Activated CD8-positive, alpha-beta memory T cell treated with anti-CD3 and anti-CD28 coated beads for 36 hours (primary cell): ENCODE results near the gene TP73. TPM values are rescaled to one million over a fixed set of nuclear protein-coding genes. Genes with fewer than 3 reads are reported as not detected.
"Not testable (repeated sequence)": the region's sequence is repeated elsewhere in the genome, so short reads cannot be mapped to it uniquely, and the experiment has no call there.

Experiments
- CTCF ChIA-PET: fragments of 350-600 bp; sonication (Branson Sonifier 250); formaldehyde crosslinking; loops from one replicate; lab custom pipeline; 2021; ENCODE audit warnings: antibody characterized with exemption; lab: Charles Lee
- POLR2A ChIA-PET: fragments of 350-600 bp; sonication (Branson Sonifier 250); formaldehyde crosslinking; loops from one replicate; lab custom pipeline; 2021; ENCODE audit warnings: antibody characterized with exemption; lab: Charles Lee
- total RNA-seq, 2 experiments: library from RNA; stranded (reverse); gene quantifications; one replicate each; pipeline ENCODE4 v1.2.3, GENCODE V29; 2021

The TP73 gene
- total RNA-seq, 2 experiments from 2014 or later, result 0.84 to 0.95 TPM

GRCh38 chr1:3616861-3617260, 35.5 kb upstream of the TP73 start:
- CTCF ChIA-PET, result interaction anchor here (1.2 kb wide), 1 partner anchor 126 kb away, joined by 3 read pairs; no protein-coding TSS in a partner anchor
- POLR2A ChIA-PET, result no interaction called here

DNA sequence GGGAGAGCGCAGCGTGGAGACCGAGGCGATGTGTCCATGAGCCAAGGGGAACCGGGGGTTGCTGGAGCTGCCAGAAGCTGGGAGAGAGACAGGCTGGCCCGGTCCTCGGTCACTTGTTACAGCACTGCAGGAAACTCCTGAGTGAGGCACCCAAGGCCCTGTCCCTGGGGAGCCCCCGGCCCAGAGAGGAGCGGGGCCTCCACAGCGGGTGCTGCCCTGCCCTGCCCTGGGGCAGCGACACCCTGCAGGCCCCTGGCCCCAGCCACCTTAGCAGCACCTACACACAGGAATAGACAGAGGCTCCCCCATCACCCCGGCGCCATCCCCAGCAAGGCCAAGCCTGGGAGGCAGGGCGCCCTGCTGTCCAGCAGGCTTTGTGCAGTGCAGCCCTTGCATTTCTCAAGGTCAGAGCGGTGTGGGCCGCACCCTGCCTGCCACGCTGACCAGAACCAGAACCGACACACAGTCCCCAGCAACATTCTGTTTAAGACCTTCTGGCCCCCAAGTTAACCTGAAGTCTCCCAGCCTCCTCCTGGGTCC, 34.4 kb upstream of the TP73 start:
- ChIA-PET CTCF (interaction anchor here (1.2 kb wide), 1 partner anchor 127 kb away, joined by 3 read pairs; no protein-coding TSS in a partner anchor), POLR2A (no interaction called here)

- CTCF ChIA-PET, result interaction anchor here (0.7 to 6.4 kb wide), 20 partner anchors 8 to 181 kb away, joined by 3 to 45 read pairs (median 4); no protein-coding TSS in a partner anchor
- POLR2A ChIA-PET, result interaction anchor here (1.0 kb wide), 1 partner anchor 165 kb away, joined by 4 read pairs; no protein-coding TSS in a partner anchor
Observed at GRCh38 chr1:3618531-3618880, 33.8 kb upstream of the TP73 start.

DNA sequence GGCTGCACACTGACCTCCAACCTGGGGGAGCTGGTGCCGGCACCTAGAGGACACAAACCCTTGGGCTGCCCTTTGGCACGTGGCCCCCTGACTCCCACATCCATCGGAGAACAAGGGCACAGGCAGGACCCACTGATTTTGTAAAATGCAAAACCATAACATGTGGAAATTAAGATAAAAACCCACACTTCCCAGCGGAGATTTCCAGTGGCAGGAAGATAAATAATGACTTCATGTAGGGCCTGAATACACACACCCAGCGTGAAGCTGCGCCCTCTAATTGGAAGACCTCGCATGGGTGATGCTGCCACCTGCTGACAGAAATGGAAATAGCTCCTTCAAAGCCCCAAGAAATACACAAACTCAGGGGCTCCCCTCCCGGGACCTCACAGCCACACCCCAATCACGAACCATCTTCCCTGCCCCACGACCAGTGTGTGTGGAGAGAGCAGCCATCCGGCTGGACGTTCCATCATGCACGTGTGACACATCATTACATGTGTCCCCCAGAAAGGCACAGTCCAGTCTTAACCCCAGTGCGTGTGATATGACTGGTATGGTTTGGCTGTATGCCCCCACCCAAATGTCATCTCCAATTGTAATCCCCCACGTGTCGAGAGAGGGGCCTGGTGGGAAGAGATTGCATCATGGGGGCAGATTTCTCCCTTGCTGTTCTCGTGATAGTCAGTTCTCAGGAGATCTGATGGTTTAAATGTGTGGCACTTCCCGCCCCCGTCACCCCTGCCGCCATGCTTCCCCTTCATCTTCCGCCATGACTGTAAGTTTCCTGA, 33.2 kb upstream of the TP73 start:
- CTCF ChIA-PET, result interaction anchor here (0.7 to 6.4 kb wide), 24 partner anchors 9 to 181 kb away, joined by 3 to 45 read pairs (median 4); no protein-coding TSS in a partner anchor
- POLR2A ChIA-PET, result interaction anchor here (1.0 kb wide), 1 partner anchor 166 kb away, joined by 4 read pairs; no protein-coding TSS in a partner anchor

GRCh38 chr1:3620708-3621107, 31.6 kb upstream of the TP73 start:
- POLR2A ChIA-PET, result no interaction called here
- CTCF ChIA-PET, result interaction anchor here (1.0 to 6.4 kb wide), 10 partner anchors 13 to 181 kb away, joined by 3 to 45 read pairs (median 8); no protein-coding TSS in a partner anchor

GRCh38 chr1:3621151-3621671, 31.1 kb upstream of the TP73 start:
- POLR2A ChIA-PET, result not testable (repeated sequence)

DNA sequence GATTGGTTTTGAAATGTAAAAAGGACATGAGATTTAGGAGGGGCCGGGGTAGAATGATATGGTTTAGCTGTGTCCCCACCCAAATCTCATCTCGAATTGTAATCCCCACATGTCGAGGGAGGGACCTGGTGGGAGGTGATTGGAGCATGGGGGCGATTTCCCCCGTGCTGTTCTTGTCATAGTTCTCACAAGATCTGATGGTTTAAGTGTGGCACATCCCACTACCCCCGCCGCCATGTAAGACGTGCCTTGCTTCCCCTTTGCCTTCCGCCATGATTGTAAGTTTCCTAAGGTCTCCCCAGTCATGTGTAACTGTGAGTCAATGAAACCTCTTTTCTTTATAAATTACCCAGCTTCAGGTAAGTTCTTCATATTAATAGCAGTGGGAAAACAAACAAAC, 30.2 kb upstream of the TP73 start:
- CTCF ChIA-PET, result interaction anchor here (0.7 to 6.4 kb wide), 4 partner anchors 27 to 180 kb away, joined by 3 to 45 read pairs (median 4); partner anchors contain the start of gene WRAP73
- POLR2A ChIA-PET, result not testable (repeated sequence)

More at GRCh38 chr1:3621151-3621671, 31.1 kb upstream of the TP73 start:
- CTCF ChIA-PET, result interaction anchor here (1.5 to 6.4 kb wide), 8 partner anchors 13 to 180 kb away, joined by 3 to 45 read pairs (median 8); no protein-coding TSS in a partner anchor

- POLR2A ChIA-PET, result no interaction called here
- CTCF ChIA-PET, result interaction anchor here (1.0 to 6.4 kb wide), 3 partner anchors 33 to 170 kb away, joined by 4 to 45 read pairs (median 5); no protein-coding TSS in a partner anchor
Observed at GRCh38 chr1:3623441-3624199, 28.7 kb upstream of the TP73 start.

- ChIA-PET CTCF (interaction anchor here (1.0 to 6.4 kb wide), 3 partner anchors 32 to 171 kb away, joined by 4 to 45 read pairs (median 5); no protein-coding TSS in a partner anchor), POLR2A (no interaction called here)
Observed at GRCh38 chr1:3624200-3625136, 27.8 kb upstream of the TP73 start, which contains the start of gene TPRG1L. TPRG1L (plus strand) TSS chr1:3625015; CDS start chr1:3625073, 58 bp downstream.

DNA sequence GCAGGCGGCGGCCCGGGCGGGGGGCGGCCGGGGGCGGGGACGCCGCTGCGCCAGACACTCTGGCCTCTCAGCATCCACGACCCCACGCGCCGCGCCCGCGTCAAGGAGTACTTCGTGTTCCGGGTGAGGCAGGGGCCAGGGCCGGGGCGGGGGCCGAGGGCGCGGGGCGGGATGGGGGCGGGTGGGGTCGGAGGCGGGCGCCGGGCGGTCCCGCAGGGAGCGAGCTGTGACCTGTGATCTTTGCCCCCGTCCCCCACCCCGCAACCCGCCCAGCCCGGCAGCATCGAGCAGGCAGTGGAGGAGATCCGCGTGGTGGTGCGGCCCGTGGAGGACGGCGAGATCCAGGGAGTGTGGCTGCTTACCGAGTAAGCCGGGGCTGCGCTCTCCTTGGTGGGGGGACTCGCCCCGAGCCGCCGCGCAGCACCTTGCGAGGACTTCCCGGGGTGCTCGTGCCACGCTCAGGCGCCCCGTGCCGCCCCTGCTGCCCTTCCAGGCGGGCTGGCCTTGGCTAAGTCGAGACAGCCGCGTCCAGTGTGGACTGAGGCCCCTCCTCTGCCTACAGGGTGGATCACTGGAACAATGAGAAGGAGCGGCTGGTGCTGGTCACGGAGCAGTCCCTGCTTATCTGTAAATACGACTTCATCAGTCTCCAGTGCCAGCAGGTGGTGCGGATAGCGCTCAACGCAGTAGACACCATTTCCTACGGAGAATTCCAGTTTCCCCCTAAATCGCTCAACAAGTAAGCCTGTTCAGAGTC, 27.0 kb upstream of the TP73 start:
- CTCF ChIA-PET, result no interaction called here

GRCh38 chr1:3626025-3626424, 26.3 kb upstream of the TP73 start:
- CTCF ChIA-PET, result interaction anchor here (0.7 kb wide), 1 partner anchor 173 kb away, joined by 3 read pairs; no protein-coding TSS in a partner anchor
- POLR2A ChIA-PET, result interaction anchor here (0.9 kb wide), 1 partner anchor 23 kb away, joined by 3 read pairs; no protein-coding TSS in a partner anchor

More for the DNA sequence above, 27.0 kb upstream of the TP73 start:
- POLR2A ChIA-PET, result no interaction called here

DNA sequence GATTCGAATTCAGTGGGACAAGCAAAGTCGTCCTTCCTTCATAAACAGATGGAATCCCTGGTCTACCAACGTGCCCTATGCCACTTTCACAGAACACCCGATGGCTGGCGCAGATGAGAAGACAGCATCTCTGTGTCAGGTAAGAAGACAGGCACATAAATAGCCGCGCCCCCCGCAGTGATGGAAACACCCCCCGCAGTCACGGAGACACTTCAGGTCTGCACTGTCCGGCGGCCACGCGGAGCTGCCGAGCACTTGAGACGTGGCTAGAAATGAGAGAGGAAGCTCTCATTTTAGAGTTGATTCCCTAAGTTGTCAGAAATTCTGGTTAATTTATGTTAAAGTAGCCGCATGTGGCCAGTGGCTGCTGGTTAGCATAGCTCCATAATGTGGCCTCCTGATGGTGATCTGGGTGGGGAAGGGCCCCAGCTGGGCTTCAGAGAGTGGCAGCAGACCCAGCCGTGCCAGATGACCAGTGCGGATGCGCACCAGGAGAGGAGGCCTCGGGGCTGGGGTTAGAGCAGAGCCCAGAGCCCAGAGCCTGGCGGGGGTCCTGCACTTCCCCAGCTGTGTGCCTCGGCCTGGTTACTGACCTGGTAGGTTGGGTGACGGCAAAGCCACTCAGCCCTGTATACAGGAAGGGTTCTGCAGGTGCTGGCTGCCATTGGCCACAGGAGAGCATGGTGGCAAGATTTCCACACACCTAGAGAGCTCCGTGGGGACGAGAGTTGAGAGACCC, 24.6 kb upstream of the TP73 start:
- ChIA-PET CTCF (interaction anchor here (1.2 to 2.2 kb wide), 2 partner anchors 9 to 175 kb away, joined by 5 to 8 read pairs; no protein-coding TSS in a partner anchor), POLR2A (no interaction called here)

DNA sequence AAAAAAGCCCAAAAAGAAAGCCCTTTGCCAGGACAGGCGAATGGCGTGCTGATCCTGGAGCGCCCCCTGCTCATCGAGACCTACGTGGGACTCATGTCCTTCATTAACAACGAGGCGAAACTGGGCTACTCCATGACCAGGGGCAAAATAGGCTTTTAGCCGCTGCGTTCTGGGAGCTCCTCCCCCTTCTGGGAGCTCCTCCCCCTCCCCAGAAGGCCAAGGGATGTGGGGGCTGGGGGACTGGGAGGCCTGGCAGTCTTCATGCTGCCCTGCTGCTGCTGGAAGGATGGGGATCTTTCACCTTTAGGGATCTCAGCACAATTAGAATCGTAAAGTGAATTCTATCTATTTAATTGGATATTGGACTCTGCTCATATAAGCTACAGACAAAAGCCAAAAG, 23.9 kb upstream of the TP73 start:
- CTCF ChIA-PET, result interaction anchor here (1.2 to 2.2 kb wide), 2 partner anchors 9 to 175 kb away, joined by 5 to 8 read pairs; no protein-coding TSS in a partner anchor
- POLR2A ChIA-PET, result no interaction called here

GRCh38 chr1:3629561-3630160, 22.7 kb upstream of the TP73 start:
- POLR2A ChIA-PET, result no interaction called here
- CTCF ChIA-PET, result interaction anchor here (0.8 to 2.2 kb wide), 2 partner anchors 139 to 177 kb away, joined by 3 to 8 read pairs; no protein-coding TSS in a partner anchor

DNA sequence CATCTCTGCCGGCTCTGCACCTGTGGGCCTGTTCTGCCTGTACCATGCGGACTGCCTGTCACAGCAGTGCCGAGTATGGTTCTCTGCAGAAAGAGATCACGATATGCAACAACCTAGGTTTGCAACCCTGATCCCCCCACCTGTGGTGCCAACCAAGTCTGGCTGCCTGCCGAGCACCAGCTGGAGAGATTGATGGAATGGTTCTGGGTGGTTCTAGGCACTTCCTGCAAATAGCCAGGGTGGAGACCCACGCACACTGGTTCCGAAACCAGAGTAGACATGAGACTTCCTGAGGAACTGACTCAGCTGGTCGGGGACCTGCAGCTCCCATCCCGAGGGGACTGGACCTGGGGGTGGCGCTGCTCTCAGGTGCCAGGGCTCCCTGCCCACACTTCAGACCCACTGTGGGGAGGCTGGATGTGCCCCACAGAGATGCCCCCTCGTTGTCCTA, 22.1 kb upstream of the TP73 start:
- ChIA-PET CTCF (interaction anchor here (0.8 to 2.2 kb wide), 2 partner anchors 139 to 177 kb away, joined by 3 to 8 read pairs; no protein-coding TSS in a partner anchor), POLR2A (no interaction called here)
